Muscle of arm (tissue), 14 donors: ENCODE data around the gene IL15RA. TPM values are rescaled to one million over a fixed set of nuclear protein-coding genes. Genes with fewer than 3 reads are reported as not detected.

ENCODE experiments used
- DNase-seq: peaks from one replicate; pipeline ENCODE4 v3.0.0-alpha.2; 2013
- long read RNA-seq, 11 donors: transcript quantifications; one replicate each; lab custom pipeline, GENCODE V29; 2026
- polyA plus RNA-seq, 12 donors: library from polyadenylated mRNA; unstranded; fragments of 120-200 nt; gene quantifications; one replicate each; pipeline ENCODE4 v1.2.1, GENCODE V29; 2013; ENCODE audit not compliant: insufficient read length in 12 of 12

IL15RA gene
- polyA plus RNA-seq = 1 to 10 TPM in 10 of 12 donors, not detected in 2; 1.2 to 3.8 (median 2.0) TPM
- long read RNA-seq, donor 1 = 0 reads
- long read RNA-seq, donor 2 = 0 reads
- long read RNA-seq, donor 3 = 0 reads
- long read RNA-seq, donor 4 = 0 reads
- long read RNA-seq, donor 5 = 0 reads
- long read RNA-seq, donor 6, partial matches to known transcripts = 0 of 1 reads
- long read RNA-seq, donor 6, other reads (novel, unspliced or antisense) = 0 of 1 reads
- long read RNA-seq, donor 7 = 0 reads
- long read RNA-seq, donor 8 = 0 reads
- long read RNA-seq, donor 9 = 0 reads
- long read RNA-seq, donor 10 = 0 reads
- long read RNA-seq, donor 11 = 0 reads

DNA sequence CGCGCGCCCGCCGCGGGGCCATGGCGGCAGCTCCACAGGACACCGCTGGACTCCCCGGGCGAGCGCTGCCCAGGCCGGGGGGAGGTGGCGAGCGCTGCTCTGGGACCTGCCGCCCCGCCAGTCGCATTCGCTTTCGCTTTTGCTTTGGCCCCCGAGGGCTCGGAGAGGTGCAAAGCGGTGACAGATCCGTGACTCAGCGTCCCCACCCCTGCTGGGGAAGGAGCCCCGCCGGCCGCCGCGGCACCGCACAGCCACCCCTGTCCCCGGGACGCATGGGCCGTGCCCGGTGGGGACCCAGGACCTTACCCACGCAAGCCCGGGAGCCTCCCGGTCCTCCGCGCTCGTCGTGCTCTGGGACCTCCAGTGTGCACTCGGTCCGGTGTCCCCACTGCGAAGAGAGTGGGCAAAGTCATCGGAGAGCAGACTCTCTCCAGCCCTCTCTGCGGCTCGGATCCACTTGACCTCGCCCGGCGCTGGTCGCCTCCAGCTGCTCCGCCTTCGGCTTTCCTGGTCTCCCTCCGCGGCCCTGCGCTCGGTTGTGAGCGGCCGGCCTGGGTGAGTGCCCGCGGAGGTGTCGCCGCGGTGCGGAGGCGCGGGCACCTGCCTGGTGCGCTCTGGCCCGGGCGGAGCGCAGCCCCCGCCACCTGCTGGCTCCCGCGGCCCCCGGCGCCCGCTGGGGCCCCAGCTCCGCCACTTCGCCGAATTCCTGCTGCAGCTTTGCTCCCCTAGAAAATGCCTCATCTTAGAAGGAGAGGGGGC, at the start of gene IL15RA:
TSS of gene IL15RA (minus strand) at position 73 of the 759 bp plus-strand sequence. CDS start at position 22, 51 bp downstream.
- DNase-seq = peak; percentile 48

DNA sequence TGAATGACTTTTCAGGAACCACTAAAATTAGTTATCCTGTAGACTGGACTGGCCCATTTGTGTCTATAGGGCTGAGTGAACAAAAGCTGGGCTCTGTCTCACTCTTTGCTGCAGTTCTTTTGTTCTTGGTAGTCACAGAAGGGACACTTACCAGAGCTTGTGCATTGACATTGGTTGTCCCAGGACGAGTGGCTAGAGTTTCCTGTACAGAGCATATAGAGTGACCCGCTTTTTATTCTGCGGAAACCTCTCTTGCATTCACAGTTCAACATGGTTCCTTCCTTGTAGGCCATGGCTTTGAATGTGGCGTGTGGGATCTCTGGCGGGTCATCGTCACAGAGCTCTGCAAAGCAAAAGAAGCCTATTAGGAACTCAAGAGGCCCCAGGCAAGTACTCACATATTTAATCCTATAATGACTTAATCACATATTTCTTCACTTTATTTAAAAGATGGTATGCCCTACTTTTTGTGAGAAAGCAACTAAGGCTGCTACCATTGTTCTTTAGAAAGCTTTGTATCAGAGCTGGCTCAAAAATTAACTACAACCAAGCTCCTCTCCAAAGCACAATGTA, 48.4 kb upstream of the IL15RA start:
- DNase-seq = no peak

- no peak for DNase-seq
Observed at GRCh38 chr10:6024334-6024682, 47.0 kb upstream of the IL15RA start.

GRCh38 chr10:6023661-6024333, 46.5 kb upstream of the IL15RA start:
- DNase-seq = no peak

GRCh38 chr10:6022660-6023059, 45.3 kb upstream of the IL15RA start:
- DNase-seq = no peak

DNA sequence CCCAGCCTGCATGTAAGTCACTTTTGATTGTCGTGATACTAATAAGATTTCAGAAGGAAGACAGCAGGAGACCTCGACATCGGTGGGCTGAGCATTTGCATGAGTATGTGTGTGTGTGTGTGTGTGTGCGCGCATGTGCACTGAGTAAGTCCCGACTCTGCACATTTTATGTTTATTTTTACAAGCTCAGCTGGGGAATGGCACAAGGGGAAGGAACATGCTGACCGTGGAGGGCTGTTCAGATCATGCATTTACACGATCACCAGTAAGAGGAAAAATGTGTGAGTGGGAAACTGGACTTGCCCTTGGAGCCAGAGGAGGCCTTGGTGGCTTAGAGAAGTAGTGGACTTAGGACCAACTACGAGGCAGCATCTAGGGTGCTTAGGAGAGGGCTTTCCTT, 43.5 kb upstream of the IL15RA start:
- DNase-seq = peak; percentile 8

GRCh38 chr10:6019796-6020195, 42.5 kb upstream of the IL15RA start:
- no peak for DNase-seq

DNA sequence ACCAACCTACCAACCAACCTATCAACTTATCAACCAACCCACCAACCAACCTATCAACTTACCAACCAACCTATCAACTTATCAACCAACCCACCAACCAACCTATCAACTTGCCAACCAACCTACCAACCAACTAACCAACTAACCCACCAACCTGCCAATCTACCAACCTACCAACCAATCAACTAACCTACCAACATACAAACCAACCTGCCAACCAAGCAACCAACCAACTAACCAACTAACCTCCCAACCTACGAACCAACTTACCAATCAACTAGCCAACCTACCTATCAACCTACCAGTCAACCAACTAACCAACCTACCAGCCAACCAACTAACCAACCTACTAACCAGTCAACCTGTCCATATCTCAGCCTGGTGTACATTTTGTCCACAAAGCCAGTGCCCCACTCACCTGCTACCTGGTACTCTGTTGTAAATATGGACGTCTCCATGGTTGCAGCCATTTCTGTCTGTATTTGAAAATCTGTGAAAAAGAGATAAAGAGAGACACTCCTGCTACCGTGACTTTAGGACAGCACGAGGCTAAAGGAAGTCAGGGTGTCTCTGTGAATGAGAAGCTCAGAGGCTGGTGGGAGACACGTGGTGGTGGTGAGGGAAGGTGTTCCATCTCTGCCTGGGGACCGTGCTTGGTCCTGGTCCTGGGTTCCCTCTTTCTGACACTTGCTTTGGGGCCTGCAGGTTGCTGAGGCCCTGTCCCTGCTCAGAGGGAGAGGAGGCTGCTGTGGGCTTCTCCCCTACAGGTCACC, 41.9 kb upstream of the IL15RA start:
- DNase-seq = no peak

DNA sequence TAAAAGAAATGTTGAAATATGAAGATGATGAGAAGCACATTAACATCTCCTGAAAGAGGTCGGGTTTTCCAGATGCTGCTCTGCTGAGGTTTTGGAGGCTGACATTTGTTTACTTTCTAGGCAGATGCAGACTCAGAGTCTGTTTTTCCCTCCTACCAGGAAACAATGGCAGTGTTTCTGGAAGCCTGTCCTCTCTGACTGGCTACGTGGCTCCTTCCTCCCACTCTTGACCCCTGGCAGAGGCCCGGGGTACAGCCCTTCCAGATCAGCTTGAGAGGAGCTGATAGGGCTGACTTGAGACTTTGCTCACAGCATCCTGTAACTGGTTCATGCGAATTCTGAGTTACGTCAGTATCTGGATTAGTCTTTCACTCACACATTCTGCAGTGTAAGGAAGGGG, 41.1 kb upstream of the IL15RA start:
- DNase-seq = no peak

- DNase-seq = no peak
Observed at GRCh38 chr10:6017781-6018354, 40.5 kb upstream of the IL15RA start.

GRCh38 chr10:6014241-6014761, 37.0 kb upstream of the IL15RA start:
- DNase-seq = peak; percentile 35

GRCh38 chr10:6013413-6014192, 36.3 kb upstream of the IL15RA start:
- DNase-seq = no peak

- no peak for DNase-seq
Observed at GRCh38 chr10:6012121-6012905, 35.0 kb upstream of the IL15RA start.

DNA sequence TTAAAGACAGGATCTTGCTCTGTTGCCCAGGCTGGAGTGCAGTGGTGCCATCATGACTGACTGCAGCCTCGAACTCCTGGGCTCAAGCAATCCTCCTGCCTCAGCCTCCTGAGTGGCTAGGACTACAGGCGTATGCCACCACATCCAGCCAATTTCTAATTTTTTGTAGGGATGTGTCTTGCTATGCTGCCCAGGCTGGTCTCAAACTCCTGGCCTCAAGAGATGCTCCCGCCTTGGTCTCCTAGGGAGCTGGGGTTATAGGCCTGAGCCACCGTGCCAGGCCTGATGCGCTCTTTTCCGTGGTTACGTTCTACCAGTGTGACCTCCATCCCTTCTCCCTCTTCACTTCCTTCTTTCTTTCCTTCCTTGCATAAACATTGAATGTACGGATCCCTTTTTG, 34.2 kb upstream of the IL15RA start:
- DNase-seq = no peak

DNA sequence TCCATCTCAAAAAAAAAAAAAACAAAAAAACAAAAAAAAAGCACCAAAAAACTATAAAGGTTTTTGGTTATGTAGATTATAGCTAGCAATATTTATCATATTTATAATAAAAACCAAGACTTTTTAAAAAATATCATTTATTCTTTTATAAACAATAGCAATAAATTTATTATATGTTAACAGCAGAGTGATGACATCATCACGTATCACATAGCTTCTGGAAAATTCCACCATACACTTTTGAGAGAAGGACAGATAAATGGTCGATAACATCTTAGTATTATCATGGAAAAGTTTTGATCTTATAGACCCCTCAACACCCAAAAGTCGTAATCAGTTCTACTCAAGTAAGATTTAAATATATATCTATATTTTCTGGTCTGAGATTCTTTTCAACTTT, 33.2 kb upstream of the IL15RA start:
- DNase-seq = no peak

DNA sequence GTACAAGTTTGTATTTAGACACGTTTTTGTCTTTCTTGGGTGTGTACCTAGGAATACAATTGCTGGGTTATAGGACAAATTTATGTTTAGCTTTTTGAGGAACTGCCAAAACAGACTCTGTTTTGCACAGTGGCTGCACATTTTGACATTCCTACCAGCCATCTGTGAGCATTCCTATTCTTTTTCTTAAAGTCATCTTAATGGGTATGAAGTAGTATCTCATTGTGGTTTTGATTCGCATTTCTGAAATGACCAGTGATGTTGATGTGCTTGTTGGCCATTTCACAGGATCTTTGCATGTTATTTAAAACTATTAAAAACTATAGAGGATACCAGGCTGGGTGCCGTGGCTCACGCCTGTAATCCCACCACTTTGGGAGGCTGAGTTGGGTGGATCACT, 32.6 kb upstream of the IL15RA start:
- DNase-seq = no peak

GRCh38 chr10:6009150-6009549, 31.8 kb upstream of the IL15RA start:
- DNase-seq = no peak

DNA sequence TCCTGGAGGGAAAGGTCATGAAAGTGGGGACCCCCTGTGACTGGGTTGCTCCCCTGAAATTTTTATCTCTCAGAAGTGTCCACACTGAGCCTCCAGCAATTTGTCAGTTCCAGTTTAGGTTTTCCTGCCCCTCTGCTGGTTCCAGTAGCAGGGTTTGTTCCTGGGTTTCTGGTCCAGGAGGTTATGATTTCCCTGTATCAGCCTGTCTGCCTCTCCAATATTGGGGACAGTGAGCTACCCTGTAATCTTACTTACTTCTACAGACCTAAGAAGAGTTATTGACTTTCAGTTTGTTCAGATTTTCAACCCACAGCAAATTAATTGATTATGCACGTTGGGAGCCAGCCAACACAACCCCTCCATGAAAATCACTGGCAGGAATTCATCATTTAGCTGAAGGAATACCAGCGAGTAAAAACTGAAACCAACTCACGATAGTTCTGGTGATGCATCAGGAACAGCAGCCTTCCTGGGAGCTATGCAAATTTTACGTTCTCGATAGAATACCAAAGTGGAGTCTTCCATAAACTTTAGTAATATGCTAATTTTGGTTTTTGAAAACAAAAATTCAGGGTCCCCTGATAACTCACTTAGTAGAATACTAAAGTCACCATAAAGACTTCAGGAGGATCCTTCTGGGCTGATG, 31.3 kb upstream of the IL15RA start:
- no peak for DNase-seq

DNA sequence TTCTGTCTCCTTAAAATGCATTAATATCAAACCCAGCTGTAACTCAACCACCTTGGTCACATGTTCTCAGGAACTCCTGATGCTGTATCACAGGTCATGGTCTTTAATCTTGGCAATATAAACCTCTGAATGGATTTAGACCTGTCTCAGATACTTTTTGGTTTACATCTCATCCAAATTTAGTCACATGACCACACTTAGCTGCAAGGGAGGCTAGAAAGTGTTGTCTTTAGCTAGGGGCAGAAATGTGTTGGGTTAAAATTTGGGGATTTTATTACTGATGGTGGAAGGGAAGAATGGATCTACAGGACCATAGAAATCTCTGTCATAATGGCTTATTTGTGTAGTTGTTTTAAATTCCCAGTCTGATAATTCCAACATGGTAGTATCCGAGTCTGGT, 29.6 kb upstream of the IL15RA start:
- no peak for DNase-seq
